Activated CD8-positive, alpha-beta T cell treated with anti-CD3 and anti-CD28 coated beads for 36 hours (primary cell): Measurements from ENCODE around the gene POU5F2. TPM values are rescaled to one million over a fixed set of nuclear protein-coding genes. Genes with fewer than 3 reads are reported as not detected.

Experiments
- ATAC-seq: fragments of 200-7000 bp; cut with Tn5 transposase; one replicate; pipeline ENCODE4 v1.10.0; 2021; ENCODE audit warnings: mild to moderate bottlenecking, moderate library complexity
- CTCF ChIA-PET: fragments of 350-600 bp; sonication (Branson Sonifier 250); formaldehyde crosslinking; loops from one replicate; lab custom pipeline; 2021; ENCODE audit warnings: antibody characterized with exemption; lab: Charles Lee
- POLR2A ChIA-PET: fragments of 350-600 bp; sonication (Branson Sonifier 250); formaldehyde crosslinking; loops from one replicate; lab custom pipeline; 2021; ENCODE audit warnings: antibody characterized with exemption; lab: Charles Lee
- DNase-seq: peaks from one replicate; pipeline ENCODE4 v3.0.0-alpha.2; 2020
- H3K27ac Mint-ChIP-seq: one replicate; pipeline ENCODE4 v1.8.0; 2021; ENCODE audit warnings: mild to moderate bottlenecking, mixed read lengths
- H3K27me3 Mint-ChIP-seq: one replicate; pipeline ENCODE4 v1.8.0; 2021; ENCODE audit warnings: mixed read lengths
- H3K36me3 Mint-ChIP-seq: one replicate; pipeline ENCODE4 v1.8.0; 2021; ENCODE audit warnings: low read depth, mixed read lengths
- H3K4me1 Mint-ChIP-seq: one replicate; pipeline ENCODE4 v1.8.0; 2021; ENCODE audit warnings: low read depth, mixed read lengths
- H3K4me3 Mint-ChIP-seq: one replicate; pipeline ENCODE4 v1.8.0; 2021; ENCODE audit warnings: mild to moderate bottlenecking, moderate library complexity, mixed read lengths
- H3K9me3 Mint-ChIP-seq: one replicate; pipeline ENCODE4 v1.8.0; 2021; ENCODE audit warnings: mixed read lengths
- CTCF ChIP-seq: fragments of 200-600 bp; IDR thresholded peaks from one replicate; pipeline ENCODE4 v1.8.0; 2022; ENCODE audit warnings: antibody characterized with exemption, mild to moderate bottlenecking
- intact Hi-C: fragments of 100-400 bp; cut with micrococcal nuclease; formaldehyde crosslinking; loops from one replicate; pipeline ENCODE4 v1.10.0; 2022
- total RNA-seq, 2 experiments: library from RNA; stranded (reverse); gene quantifications; one replicate each; pipeline ENCODE4 v1.2.3, GENCODE V29; 2021

Gene POU5F2
- total RNA-seq, 2 experiments from 2014 or later = 0.45 to 0.51 TPM

- POLR2A ChIA-PET = no interaction called here
- H3K27ac Mint-ChIP-seq = no peak overlapping the region
- ATAC-seq (no peak), DNase-seq (no peak)
- no peaks in the 10 kb centered on the region for H3K27me3 Mint-ChIP-seq
- no peaks in the 10 kb centered on the region for H3K9me3 Mint-ChIP-seq
- peaks cover 2% of the 10 kb centered on the region for H3K36me3 Mint-ChIP-seq
- CTCF ChIA-PET = no interaction called here
- TF ChIP-seq CTCF = no peak
- intact Hi-C loops = no loop called here
- no peaks in the 10 kb centered on the region for H3K4me1 Mint-ChIP-seq
- H3K4me3 Mint-ChIP-seq = no peak overlapping the region
These were observed 26.1 kb downstream of the POU5F2 start for GRCh38 chr5:93715327-93715726.

GRCh38 chr5:93708442-93708841 lies 33.0 kb downstream of the POU5F2 start:
- Mint-ChIP-seq H3K27me3 (no peaks in the 10 kb centered on the region), H3K36me3 (peaks cover 2% of the 10 kb centered on the region), H3K4me1 (no peaks in the 10 kb centered on the region), H3K4me3 (no peak overlapping the region), H3K9me3 (no peaks in the 10 kb centered on the region), H3K27ac (no peak overlapping the region)
- POLR2A ChIA-PET = interaction anchor here (0.6 kb wide), 1 partner anchor 20 kb away, joined by 4 read pairs; no protein-coding TSS in a partner anchor
- TF ChIP-seq CTCF = no peak
- no peak for DNase-seq
- intact Hi-C loops = no loop called here
- ATAC-seq = no peak
- CTCF ChIA-PET = no interaction called here

GRCh38 chr5:93705896-93706295 lies 35.5 kb downstream of the POU5F2 start:
- H3K36me3 Mint-ChIP-seq = no peaks in the 10 kb centered on the region
- no peak overlapping the region for H3K4me3 Mint-ChIP-seq
- ATAC-seq (no peak), DNase-seq (no peak)
- no peaks in the 10 kb centered on the region for H3K9me3 Mint-ChIP-seq
- intact Hi-C loops = no loop called here
- POLR2A ChIA-PET = no interaction called here
- H3K27me3 Mint-ChIP-seq = no peaks in the 10 kb centered on the region
- TF ChIP-seq CTCF = no peak
- CTCF ChIA-PET = no interaction called here
- peaks cover 5% of the 10 kb centered on the region for H3K4me1 Mint-ChIP-seq
- no peak overlapping the region for H3K27ac Mint-ChIP-seq

- intact Hi-C loops = no loop called here
These were observed 36.4 kb downstream of the POU5F2 start for GRCh38 chr5:93704996-93705395.

GRCh38 chr5:93691997-93692396 lies 49.4 kb downstream of the POU5F2 start:
- Mint-ChIP-seq H3K27ac (no peak overlapping the region), H3K4me3 (no peak overlapping the region), H3K9me3 (peaks cover 20% of the 10 kb centered on the region), H3K36me3 (peaks cover 20% of the 10 kb centered on the region), H3K4me1 (no peaks in the 10 kb centered on the region), H3K27me3 (no peaks in the 10 kb centered on the region)
- ATAC-seq = no peak
- intact Hi-C loops = no loop called here
- TF ChIP-seq CTCF = no peak
- ChIA-PET CTCF (no interaction called here), POLR2A (interaction anchor here (0.6 kb wide), 1 partner anchor 564 kb away, joined by 3 read pairs; no protein-coding TSS in a partner anchor)
- DNase-seq = no peak

More at GRCh38 chr5:93704996-93705395, 36.4 kb downstream of the POU5F2 start:
- POLR2A ChIA-PET = no interaction called here
- Mint-ChIP-seq H3K9me3 (no peaks in the 10 kb centered on the region), H3K27ac (no peak overlapping the region), H3K27me3 (no peaks in the 10 kb centered on the region), H3K4me1 (peaks cover 5% of the 10 kb centered on the region), H3K36me3 (no peaks in the 10 kb centered on the region), H3K4me3 (no peak overlapping the region)
- no peak for TF ChIP-seq CTCF
- ATAC-seq (no peak), DNase-seq (no peak)
- CTCF ChIA-PET = no interaction called here

Other genes with a start within 250 kb of the POU5F2 start
- not detected for gene NR2F1-AS1, start 160.4 kb downstream of the POU5F2 start, total RNA-seq
- not detected for gene NR2F1, start 158.4 kb downstream of the POU5F2 start, total RNA-seq